ENCODE measurements around the gene DELE1. TPM values are rescaled to one million over a fixed set of nuclear protein-coding genes. Genes with fewer than 3 reads are reported as not detected.

The DELE1 gene
- total and polyA plus RNA-seq, 2 donors (not counting 3 experiments of a cell fraction or from before 2014, with no cell fraction given) = 105 to 121 TPM

DNA sequence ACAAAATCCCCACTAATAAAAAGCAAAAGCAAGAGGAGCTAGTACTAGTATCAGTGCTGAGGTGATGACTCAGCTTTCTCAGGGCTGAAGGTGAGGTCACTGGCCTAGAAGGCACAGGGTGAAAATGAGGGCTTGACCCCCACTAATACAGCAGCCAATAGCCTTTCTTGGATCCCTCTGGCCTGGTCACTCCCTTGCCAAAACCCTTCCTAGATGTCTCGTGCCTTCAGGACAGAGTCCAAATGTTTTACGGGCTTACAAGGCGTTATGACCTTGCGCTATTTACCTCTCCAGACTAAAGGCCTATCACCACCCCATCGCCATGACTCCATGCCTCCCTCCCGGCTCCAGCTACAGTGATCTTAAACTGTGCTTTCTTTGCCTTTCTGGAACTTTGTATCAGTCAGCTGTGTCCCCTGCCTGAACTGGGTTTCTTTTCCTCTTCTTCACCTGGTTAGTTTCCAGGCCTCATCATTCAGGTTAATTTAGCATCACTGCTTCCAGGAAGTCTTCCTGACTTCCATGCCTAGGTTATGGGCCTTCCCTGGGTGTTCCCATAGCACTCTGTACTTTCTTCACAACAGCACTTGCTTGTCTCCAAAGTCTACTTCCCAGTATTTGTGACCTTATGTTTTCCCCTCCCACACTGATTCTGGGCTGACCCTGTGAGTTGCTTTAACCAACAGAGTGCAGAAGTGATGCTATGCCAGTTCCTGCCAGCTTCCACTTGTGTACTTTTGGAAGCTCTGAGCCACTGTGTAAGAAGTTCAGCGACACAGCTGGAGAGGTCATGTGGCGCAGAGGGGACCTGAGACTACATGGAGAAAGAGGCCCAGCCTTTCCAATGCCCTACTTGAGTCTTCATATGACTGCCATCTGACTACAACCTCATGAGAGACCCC lies 4.2 kb upstream of the DELE1 start:
- BruUV-seq (replicated peaks) = no TSS peak
- dilution Hi-C loops (cut with MboI; ENCODE audit: extremely low pct_ligation_motif_present, low sequenced_read_pairs) = no loop called here
- Histone ChIP-seq H4K20me1 (replicated peaks; ENCODE audit: control insufficient read depth, extremely low read depth, insufficient read depth, low read length) (no peaks in the 10 kb centered on the region), H3K4me2 (ENCODE audit: insufficient read depth, low read length) (no peak overlapping the region), H3K27me3 (ENCODE audit: control insufficient read depth in 2 of 2, insufficient read depth in 2 of 2, low read length in 2 of 2) (peaks cover 0 to 4% of the 10 kb centered on the region in 2 experiments), H3K9ac (replicated peaks; ENCODE audit: extremely low read depth, insufficient read depth, low read length) (no peak overlapping the region), H3K36me3 (ENCODE audit: control insufficient read depth in 2 of 2, extremely low read depth in 1 of 2, insufficient read depth in 2 of 2, low read length in 2 of 2) (no peaks in the 10 kb centered on the region), H3K79me2 (ENCODE audit: control insufficient read depth, insufficient read depth, low read length) (peaks cover 5% of the 10 kb centered on the region), H2AFZ (ENCODE audit: low read depth, low read length) (no peak overlapping the region), H3K4me1 (ENCODE audit: control insufficient read depth, extremely low read depth, insufficient read depth, low read length) (peaks cover 11% of the 10 kb centered on the region), H3K4me3 (replicated peaks in 1 of 3; ENCODE audit: insufficient read depth in 1 of 3, low read depth in 1 of 3, low read length in 3 of 3) (no peak overlapping the region), H3K27ac (ENCODE audit: insufficient read depth, low read depth, low read length) (no peak overlapping the region), H3K9me1 (replicated peaks; ENCODE audit: control insufficient read depth, extremely low read depth, insufficient read depth, low read length) (no peaks in the 10 kb centered on the region), H3K9me3 (replicated peaks; ENCODE audit: control insufficient read depth, insufficient read depth, low read length) (no peaks in the 10 kb centered on the region)
- ChIA-PET POLR2A (no interaction called here), CTCF (interaction anchor here (3.5 kb wide), 1 partner anchor 41 kb away, joined by 17 read pairs; no protein-coding TSS in a partner anchor)
- DNase-seq (ENCODE audit: low read depth, low spot score) (no peak), FAIRE-seq (no peak)
- intact Hi-C loops (cut with micrococcal nuclease) = no loop called here
- TF ChIP-seq, protein P1, sequence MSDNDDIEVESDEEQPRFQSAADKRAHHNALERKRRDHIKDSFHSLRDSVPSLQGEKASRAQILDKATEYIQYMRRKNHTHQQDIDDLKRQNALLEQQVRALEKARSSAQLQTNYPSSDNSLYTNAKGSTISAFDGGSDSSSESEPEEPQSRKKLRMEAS (IDR thresholded peaks at IDR 0.05; ENCODE audit: insufficient read depth, insufficient read length) = no peak
- TF ChIP-seq FOS (IDR thresholded peaks at IDR 0.05; ENCODE audit: borderline replicate concordance, insufficient read depth, low read length) (no peak), EZH2 (IDR thresholded peaks at IDR 0.05; ENCODE audit: borderline replicate concordance, low read depth, low read length, severe bottlenecking) (no peak), GATA2 (IDR thresholded peaks at IDR 0.05; ENCODE audit: insufficient read depth, insufficient read length, low read depth, low read length) (no peak)

DNA sequence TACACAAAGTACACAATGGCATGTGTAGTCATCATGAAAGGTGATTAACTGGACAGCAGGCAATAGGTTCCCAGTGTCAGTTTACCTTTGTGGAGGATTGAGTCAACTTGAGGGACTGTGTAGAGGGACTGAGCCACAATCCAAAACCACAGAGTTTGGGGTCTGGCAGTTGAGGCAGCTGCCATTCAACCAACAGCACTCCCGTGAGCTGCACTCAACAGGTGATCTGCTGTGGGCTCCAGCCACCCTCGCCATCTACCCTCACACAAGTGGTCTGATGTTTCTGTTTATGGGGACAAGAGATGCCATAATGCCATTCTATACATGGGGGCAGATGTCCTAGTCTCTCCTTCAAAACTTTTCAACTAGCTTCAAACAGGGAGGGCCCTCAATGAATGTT lies 2.9 kb upstream of the DELE1 start:
- Histone ChIP-seq H4K20me1 (replicated peaks; ENCODE audit: control insufficient read depth, extremely low read depth, insufficient read depth, low read length) (no peaks in the 10 kb centered on the region), H3K79me2 (ENCODE audit: control insufficient read depth, insufficient read depth, low read length) (peaks cover 11% of the 10 kb centered on the region), H2AFZ (ENCODE audit: low read depth, low read length) (no peak overlapping the region), H3K9ac (replicated peaks; ENCODE audit: extremely low read depth, insufficient read depth, low read length) (no peak overlapping the region), H3K9me3 (replicated peaks; ENCODE audit: control insufficient read depth, insufficient read depth, low read length) (no peaks in the 10 kb centered on the region), H3K4me2 (ENCODE audit: insufficient read depth, low read length) (no peak overlapping the region), H3K27me3 (ENCODE audit: control insufficient read depth in 2 of 2, insufficient read depth in 2 of 2, low read length in 2 of 2) (peaks cover 0 to 4% of the 10 kb centered on the region in 2 experiments), H3K36me3 (ENCODE audit: control insufficient read depth in 2 of 2, extremely low read depth in 1 of 2, insufficient read depth in 2 of 2, low read length in 2 of 2) (peaks cover 0 to 3% of the 10 kb centered on the region in 2 experiments), H3K27ac (ENCODE audit: insufficient read depth, low read depth, low read length) (no peak overlapping the region), H3K4me3 (replicated peaks in 1 of 3; ENCODE audit: insufficient read depth in 1 of 3, low read depth in 1 of 3, low read length in 3 of 3) (no peak overlapping the region), H3K4me1 (ENCODE audit: control insufficient read depth, extremely low read depth, insufficient read depth, low read length) (peaks cover 12% of the 10 kb centered on the region), H3K9me1 (replicated peaks; ENCODE audit: control insufficient read depth, extremely low read depth, insufficient read depth, low read length) (no peaks in the 10 kb centered on the region)
- dilution Hi-C loops (cut with MboI; ENCODE audit: extremely low pct_ligation_motif_present, low sequenced_read_pairs) = no loop called here
- no peak for FAIRE-seq
- intact Hi-C loops (cut with micrococcal nuclease) = no loop called here
- ChIA-PET CTCF (interaction anchor here (0.7 to 3.5 kb wide), 2 partner anchors 40 to 48 kb away, joined by 3 to 17 read pairs; partner anchors contain the start of gene RNF14), POLR2A (interaction anchor here (0.6 kb wide), 1 partner anchor 1509 kb away, joined by 10 read pairs; no protein-coding TSS in a partner anchor)
- TF ChIP-seq GATA2 (IDR thresholded peaks at IDR 0.05; ENCODE audit: insufficient read depth, insufficient read length, low read depth, low read length) (no peak), FOS (IDR thresholded peaks at IDR 0.05; ENCODE audit: borderline replicate concordance, insufficient read depth, low read length) (no peak), POLR2AphosphoS5 (IDR thresholded peaks at IDR 0.05; ENCODE audit: insufficient read depth, low read depth, low read length) (no peak), MYC (IDR thresholded peaks at IDR 0.05; ENCODE audit: low read depth, low read length) (no peak), JUN (IDR thresholded peaks at IDR 0.05; ENCODE audit: borderline replicate concordance, insufficient read depth, insufficient read length, low read depth) (no peak), EZH2 (IDR thresholded peaks at IDR 0.05; ENCODE audit: borderline replicate concordance, low read depth, low read length, severe bottlenecking) (no peak), POLR2A (IDR thresholded peaks at IDR 0.05; ENCODE audit: low read depth, low read length) (no peak)
- TF ChIP-seq, protein P2, sequence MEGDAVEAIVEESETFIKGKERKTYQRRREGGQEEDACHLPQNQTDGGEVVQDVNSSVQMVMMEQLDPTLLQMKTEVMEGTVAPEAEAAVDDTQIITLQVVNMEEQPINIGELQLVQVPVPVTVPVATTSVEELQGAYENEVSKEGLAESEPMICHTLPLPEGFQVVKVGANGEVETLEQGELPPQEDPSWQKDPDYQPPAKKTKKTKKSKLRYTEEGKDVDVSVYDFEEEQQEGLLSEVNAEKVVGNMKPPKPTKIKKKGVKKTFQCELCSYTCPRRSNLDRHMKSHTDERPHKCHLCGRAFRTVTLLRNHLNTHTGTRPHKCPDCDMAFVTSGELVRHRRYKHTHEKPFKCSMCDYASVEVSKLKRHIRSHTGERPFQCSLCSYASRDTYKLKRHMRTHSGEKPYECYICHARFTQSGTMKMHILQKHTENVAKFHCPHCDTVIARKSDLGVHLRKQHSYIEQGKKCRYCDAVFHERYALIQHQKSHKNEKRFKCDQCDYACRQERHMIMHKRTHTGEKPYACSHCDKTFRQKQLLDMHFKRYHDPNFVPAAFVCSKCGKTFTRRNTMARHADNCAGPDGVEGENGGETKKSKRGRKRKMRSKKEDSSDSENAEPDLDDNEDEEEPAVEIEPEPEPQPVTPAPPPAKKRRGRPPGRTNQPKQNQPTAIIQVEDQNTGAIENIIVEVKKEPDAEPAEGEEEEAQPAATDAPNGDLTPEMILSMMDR (IDR thresholded peaks at IDR 0.05; ENCODE audit: extremely low read depth in 1 of 2, insufficient read depth in 1 of 2, low read depth in 1 of 2, low read length in 2 of 2) = no peak
- TF ChIP-seq, protein P1 (IDR thresholded peaks at IDR 0.05; ENCODE audit: insufficient read depth, insufficient read length) = no peak
- no peak for DNase-seq (ENCODE audit: low read depth, low spot score)
- BruUV-seq (replicated peaks) = no TSS peak

Measured in endothelial cell of umbilical vein (primary cell).